Nephron (organoid): Measurements from ENCODE around the gene LPP.
A peak's percentile ranks its signal among the peaks of the same experiment; 100 is the strongest.

Experiments
- H3K27ac Mint-ChIP-seq, 3 experiments: 2 replicates each; pipeline ENCODE4 v1.8.0; 2020; ENCODE audit warnings: mixed read lengths in 3 of 3, mild to moderate bottlenecking in 2 of 3, moderate library complexity in 1 of 3
- H3K27me3 Mint-ChIP-seq: 2 replicates; pipeline ENCODE4 v1.8.0; 2021; ENCODE audit warnings: low read depth, mild to moderate bottlenecking, moderate library complexity, mixed read lengths
- H3K36me3 Mint-ChIP-seq: 2 replicates; pipeline ENCODE4 v1.8.0; 2020; ENCODE audit warnings: low read depth, mixed read lengths
- H3K4me1 Mint-ChIP-seq: 2 replicates; pipeline ENCODE4 v1.8.0; 2020; ENCODE audit warnings: mixed read lengths
- H3K4me3 Mint-ChIP-seq, 3 experiments: 2 replicates each; pipeline ENCODE4 v1.8.0; 2020; ENCODE audit warnings: mild to moderate bottlenecking in 3 of 3, mixed read lengths in 3 of 3, moderate library complexity in 2 of 3
- H3K9me3 Mint-ChIP-seq: 2 replicates; pipeline ENCODE4 v1.8.0; 2020; ENCODE audit warnings: mixed read lengths
- TF ChIP-seq, protein P1 (sequence below), 3 experiments: fragments of 200-600 bp; sonication (generic); IDR thresholded peaks; one replicate each; pipeline ENCODE4 v1.5.0; 2021; ENCODE audit warnings: antibody characterized with exemption in 3 of 3; ENCODE audit not compliant: unreplicated experiment in 3 of 3

LPP gene

GRCh38 chr3:188154809-188155574 is 1.0 kb downstream of the LPP start:
- Mint-ChIP-seq H3K4me1 (peaks cover 56% of the 10 kb centered on the region), H3K27me3 (peaks cover 7% of the 10 kb centered on the region), H3K9me3 (no peaks in the 10 kb centered on the region), H3K36me3 (no peaks in the 10 kb centered on the region), H3K27ac (peak overlapping the region; percentile 87 to 90 (median 89)), H3K4me3 (peak overlapping the region; percentile 88 to 99 (median 90))
- TF ChIP-seq, protein P1, sequence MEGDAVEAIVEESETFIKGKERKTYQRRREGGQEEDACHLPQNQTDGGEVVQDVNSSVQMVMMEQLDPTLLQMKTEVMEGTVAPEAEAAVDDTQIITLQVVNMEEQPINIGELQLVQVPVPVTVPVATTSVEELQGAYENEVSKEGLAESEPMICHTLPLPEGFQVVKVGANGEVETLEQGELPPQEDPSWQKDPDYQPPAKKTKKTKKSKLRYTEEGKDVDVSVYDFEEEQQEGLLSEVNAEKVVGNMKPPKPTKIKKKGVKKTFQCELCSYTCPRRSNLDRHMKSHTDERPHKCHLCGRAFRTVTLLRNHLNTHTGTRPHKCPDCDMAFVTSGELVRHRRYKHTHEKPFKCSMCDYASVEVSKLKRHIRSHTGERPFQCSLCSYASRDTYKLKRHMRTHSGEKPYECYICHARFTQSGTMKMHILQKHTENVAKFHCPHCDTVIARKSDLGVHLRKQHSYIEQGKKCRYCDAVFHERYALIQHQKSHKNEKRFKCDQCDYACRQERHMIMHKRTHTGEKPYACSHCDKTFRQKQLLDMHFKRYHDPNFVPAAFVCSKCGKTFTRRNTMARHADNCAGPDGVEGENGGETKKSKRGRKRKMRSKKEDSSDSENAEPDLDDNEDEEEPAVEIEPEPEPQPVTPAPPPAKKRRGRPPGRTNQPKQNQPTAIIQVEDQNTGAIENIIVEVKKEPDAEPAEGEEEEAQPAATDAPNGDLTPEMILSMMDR (IDR thresholded peaks at IDR 0.05; ENCODE audit: unreplicated experiment in 3 of 3), result no peak

- no peaks in the 10 kb centered on the region for H3K9me3 Mint-ChIP-seq
- peaks cover 7% of the 10 kb centered on the region for H3K36me3 Mint-ChIP-seq
- H3K4me3 Mint-ChIP-seq, result peak overlapping the region; percentile 13 to 45 (median 17)
- TF ChIP-seq, protein P1 (IDR thresholded peaks at IDR 0.05; ENCODE audit: unreplicated experiment in 3 of 3), result no peak
- peaks cover 5% of the 10 kb centered on the region for H3K27me3 Mint-ChIP-seq
- H3K4me1 Mint-ChIP-seq, result peaks cover 56% of the 10 kb centered on the region
- H3K27ac Mint-ChIP-seq, result peak overlapping the region in 1 of 3 experiments; percentile 28
Measured at GRCh38 chr3:188156056-188156455, 2.1 kb downstream of the LPP start.

DNA sequence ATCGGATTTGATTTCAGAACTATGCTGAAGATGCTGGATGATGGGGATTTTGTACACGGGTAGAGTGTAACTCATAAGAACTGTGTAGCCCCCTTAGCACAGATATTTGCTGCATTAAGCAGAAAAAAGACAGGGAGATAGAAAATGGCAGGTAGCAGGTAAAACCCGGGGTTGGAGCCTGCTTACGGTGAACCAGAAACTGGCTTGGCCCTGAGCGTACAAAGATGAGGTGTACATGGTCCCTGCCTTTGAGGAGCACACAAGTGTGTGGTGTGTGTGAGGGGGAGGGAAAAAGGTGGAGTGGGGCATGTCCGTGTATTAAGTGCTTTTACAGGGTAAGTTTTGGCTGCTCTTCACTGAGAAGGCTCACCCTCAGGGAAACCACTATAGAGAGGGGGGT is 3.5 kb downstream of the LPP start:
- H3K4me1 Mint-ChIP-seq, result peaks cover 52% of the 10 kb centered on the region
- TF ChIP-seq, protein P1 (IDR thresholded peaks at IDR 0.05; ENCODE audit: unreplicated experiment in 3 of 3), result no peak
- H3K27me3 Mint-ChIP-seq, result peaks cover 5% of the 10 kb centered on the region

GRCh38 chr3:188157971-188158370 is 4.0 kb downstream of the LPP start:
- peak overlapping the region in 2 of 3 experiments; percentile 1 to 5 for H3K4me3 Mint-ChIP-seq
- H3K4me1 Mint-ChIP-seq, result peaks cover 46% of the 10 kb centered on the region
- TF ChIP-seq, protein P1 (IDR thresholded peaks at IDR 0.05; ENCODE audit: unreplicated experiment in 3 of 3), result no peak

More for the DNA sequence above, 3.5 kb downstream of the LPP start:
- H3K36me3 Mint-ChIP-seq, result peaks cover 7% of the 10 kb centered on the region
- H3K4me3 Mint-ChIP-seq, result no peak overlapping the region
- H3K9me3 Mint-ChIP-seq, result no peaks in the 10 kb centered on the region
- H3K27ac Mint-ChIP-seq, result peak overlapping the region in 2 of 3 experiments; percentile 11 to 56

GRCh38 chr3:188158731-188159310 is 4.9 kb downstream of the LPP start:
- H3K27me3 Mint-ChIP-seq, result no peaks in the 10 kb centered on the region
- H3K4me1 Mint-ChIP-seq, result peaks cover 40% of the 10 kb centered on the region
- peak overlapping the region in 1 of 3 experiments; percentile 25 for H3K4me3 Mint-ChIP-seq
- no peaks in the 10 kb centered on the region for H3K9me3 Mint-ChIP-seq
- TF ChIP-seq, protein P1 (IDR thresholded peaks at IDR 0.05; ENCODE audit: unreplicated experiment in 3 of 3), result no peak
- H3K36me3 Mint-ChIP-seq, result peaks cover 7% of the 10 kb centered on the region
- H3K27ac Mint-ChIP-seq, result peak overlapping the region in 2 of 3 experiments; percentile 2 to 17

More at GRCh38 chr3:188157971-188158370, 4.0 kb downstream of the LPP start:
- H3K27me3 Mint-ChIP-seq, result peaks cover 5% of the 10 kb centered on the region
- no peaks in the 10 kb centered on the region for H3K9me3 Mint-ChIP-seq
- H3K27ac Mint-ChIP-seq, result peak overlapping the region; percentile 8 to 55 (median 32)
- peaks cover 7% of the 10 kb centered on the region for H3K36me3 Mint-ChIP-seq
